Tibial nerve (tissue), 4 donors: ENCODE data around the gene PTTG1. TPM values are rescaled to one million over a fixed set of nuclear protein-coding genes. Genes with fewer than 3 reads are reported as not detected.

Experiments
- DNase-seq, 2 donors: peaks; one replicate each; pipeline ENCODE4 v3.0.0-alpha.2; 2019; ENCODE audit warnings: low spot score in 2 of 2
- H3K27ac ChIP-seq, 4 donors: fragments of 200-600 bp; sonication (generic) in 3 of 4; one replicate each; pipeline ENCODE4 v1.5.1; 2017 to 2019; ENCODE audit warnings: mild to moderate bottlenecking in 1 of 4
- H3K27me3 ChIP-seq, 2 donors: fragments of 200-600 bp; sonication (generic) in 1 of 2; one replicate each; pipeline versions ENCODE4 v1.5.1 to v1.6.0; 2017 to 2019
- H3K36me3 ChIP-seq, 3 donors: fragments of 200-600 bp; sonication (generic); one replicate each; pipeline ENCODE4 v1.5.1; 2018 to 2019
- H3K4me1 ChIP-seq, 4 donors: fragments of 200-600 bp; sonication (generic) in 3 of 4; one replicate each; pipeline ENCODE4 v1.5.1; 2017 to 2019
- H3K4me3 ChIP-seq, 4 donors: fragments of 200-600 bp; sonication (generic) in 3 of 4; one replicate each; pipeline ENCODE4 v1.5.1; 2017 to 2019; ENCODE audit warnings: mild to moderate bottlenecking in 1 of 4, moderate library complexity in 1 of 4
- H3K9me3 ChIP-seq, 4 donors: fragments of 200-600 bp; sonication (generic) in 3 of 4; one replicate each; pipeline ENCODE4 v1.5.1; 2017 to 2019
- EP300 ChIP-seq, 2 donors: sonication (generic); formaldehyde crosslinking; IDR thresholded peaks; one replicate each; pipeline ENCODE4 v1.6.1; 2017; ENCODE audit warnings: antibody characterized with exemption in 2 of 2, mild to moderate bottlenecking in 1 of 2
- POLR2A ChIP-seq, 2 donors: fragments of 450-650 bp; IDR thresholded peaks; one replicate each; pipeline ENCODE4 v1.6.1; 2017; ENCODE audit warnings: antibody characterized with exemption in 2 of 2, mild to moderate bottlenecking in 2 of 2, moderate library complexity in 2 of 2
- WGBS, 2 donors: methylation state at CpG; one replicate each; pipeline ENCODE4 v1.1.5; 2018; 5-methylcytosine and 5-hydroxymethylcytosine counted together
- total RNA-seq, 4 donors: library from RNA; depleted of rRNA; stranded (reverse); fragments of >200 nt; gene quantifications; one replicate each; pipeline ENCODE4 v1.1.0, GENCODE V29; 2016
- TF ChIP-seq, protein P1 (sequence below), 5 experiments: fragments of 200-600 bp in 3 of 5; fragments of 450-650 bp in 2 of 5; sonication (generic) in 3 of 5; IDR thresholded peaks; one replicate each; pipeline ENCODE4 v1.5.1; 2016 to 2019; ENCODE audit warnings: antibody characterized with exemption in 5 of 5, mild to moderate bottlenecking in 3 of 5, moderate library complexity in 2 of 5

PTTG1 gene
- total RNA-seq, 4 donors from 2014 or later = 3.7 to 11.1 (median 6.8) TPM

- no peak for DNase-seq
- 87 to 88% methylated on average over 9 of the region's 9 CpGs for WGBS, 2 donors
- Histone ChIP-seq H3K4me3 (no peak overlapping the region), H3K36me3 (no peaks in the 10 kb centered on the region), H3K27me3 (no peaks in the 10 kb centered on the region), H3K4me1 (peaks cover 0 to 9% (median 4%) of the 10 kb centered on the region in 4 donors), H3K9me3 (no peaks in the 10 kb centered on the region), H3K27ac (no peak overlapping the region)
- TF ChIP-seq POLR2A (IDR thresholded peaks at IDR 0.05) = no peak
- TF ChIP-seq, protein P1, sequence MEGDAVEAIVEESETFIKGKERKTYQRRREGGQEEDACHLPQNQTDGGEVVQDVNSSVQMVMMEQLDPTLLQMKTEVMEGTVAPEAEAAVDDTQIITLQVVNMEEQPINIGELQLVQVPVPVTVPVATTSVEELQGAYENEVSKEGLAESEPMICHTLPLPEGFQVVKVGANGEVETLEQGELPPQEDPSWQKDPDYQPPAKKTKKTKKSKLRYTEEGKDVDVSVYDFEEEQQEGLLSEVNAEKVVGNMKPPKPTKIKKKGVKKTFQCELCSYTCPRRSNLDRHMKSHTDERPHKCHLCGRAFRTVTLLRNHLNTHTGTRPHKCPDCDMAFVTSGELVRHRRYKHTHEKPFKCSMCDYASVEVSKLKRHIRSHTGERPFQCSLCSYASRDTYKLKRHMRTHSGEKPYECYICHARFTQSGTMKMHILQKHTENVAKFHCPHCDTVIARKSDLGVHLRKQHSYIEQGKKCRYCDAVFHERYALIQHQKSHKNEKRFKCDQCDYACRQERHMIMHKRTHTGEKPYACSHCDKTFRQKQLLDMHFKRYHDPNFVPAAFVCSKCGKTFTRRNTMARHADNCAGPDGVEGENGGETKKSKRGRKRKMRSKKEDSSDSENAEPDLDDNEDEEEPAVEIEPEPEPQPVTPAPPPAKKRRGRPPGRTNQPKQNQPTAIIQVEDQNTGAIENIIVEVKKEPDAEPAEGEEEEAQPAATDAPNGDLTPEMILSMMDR (IDR thresholded peaks at IDR 0.05) = no peak
Measured at GRCh38 chr5:160450164-160450932, 28.7 kb downstream of the PTTG1 start.

GRCh38 chr5:160451281-160451680, 29.6 kb downstream of the PTTG1 start:
- Histone ChIP-seq H3K36me3 (no peaks in the 10 kb centered on the region), H3K4me1 (peaks cover 0 to 17% (median 4%) of the 10 kb centered on the region in 4 donors), H3K27me3 (no peaks in the 10 kb centered on the region), H3K4me3 (no peak overlapping the region), H3K27ac (no peak overlapping the region), H3K9me3 (no peaks in the 10 kb centered on the region)
- DNase-seq = no peak
- WGBS, 2 donors = 92 to 95% methylated on average over 2 of the region's 2 CpGs
- TF ChIP-seq, protein P1 (IDR thresholded peaks at IDR 0.05) = no peak
- TF ChIP-seq EP300 (IDR thresholded peaks at IDR 0.05) (no peak), POLR2A (IDR thresholded peaks at IDR 0.05) (no peak)

DNA sequence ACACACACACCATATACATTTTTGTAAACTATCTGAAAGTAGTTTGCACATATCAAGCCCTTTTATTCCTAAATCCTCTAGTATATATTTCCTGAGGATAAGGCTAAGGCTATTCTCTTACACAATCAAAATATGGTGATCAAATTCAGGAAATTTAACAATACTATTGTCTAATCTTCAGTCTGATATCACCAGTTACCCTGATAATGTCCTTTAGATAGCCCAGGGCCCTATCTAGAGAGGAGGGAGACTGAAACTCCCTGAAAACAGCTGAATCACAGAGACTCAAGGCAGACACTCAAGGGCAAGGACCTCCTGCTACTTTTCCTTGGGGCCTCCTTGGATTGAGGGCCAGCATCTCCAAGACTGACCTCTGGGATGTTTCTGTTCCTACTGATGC, 30.4 kb downstream of the PTTG1 start:
- Histone ChIP-seq H3K4me1 (peaks cover 0 to 23% (median 4%) of the 10 kb centered on the region in 4 donors), H3K27me3 (no peaks in the 10 kb centered on the region), H3K36me3 (no peaks in the 10 kb centered on the region), H3K4me3 (no peak overlapping the region), H3K9me3 (no peaks in the 10 kb centered on the region), H3K27ac (peak overlapping the region in 1 of 4 donors; percentile 28)
- no peak for TF ChIP-seq POLR2A (IDR thresholded peaks at IDR 0.05)
- TF ChIP-seq EP300 (IDR thresholded peaks at IDR 0.05) = no peak
- TF ChIP-seq, protein P1 (IDR thresholded peaks at IDR 0.05) = no peak
- no peak for DNase-seq

GRCh38 chr5:160452795-160453194, 31.1 kb downstream of the PTTG1 start:
- Histone ChIP-seq H3K9me3 (no peaks in the 10 kb centered on the region), H3K4me1 (peaks cover 0 to 30% (median 4%) of the 10 kb centered on the region in 4 donors), H3K4me3 (no peak overlapping the region), H3K36me3 (no peaks in the 10 kb centered on the region), H3K27me3 (no peaks in the 10 kb centered on the region), H3K27ac (peak overlapping the region in 2 of 4 donors; percentile 24 to 50)
- peak in 1 of 2 donors; percentile 53 for TF ChIP-seq EP300 (IDR thresholded peaks at IDR 0.05)
- TF ChIP-seq POLR2A (IDR thresholded peaks at IDR 0.05) = no peak
- no peak for DNase-seq
- 37 to 45% methylated on average over 6 of the region's 6 CpGs for WGBS, 2 donors

DNA sequence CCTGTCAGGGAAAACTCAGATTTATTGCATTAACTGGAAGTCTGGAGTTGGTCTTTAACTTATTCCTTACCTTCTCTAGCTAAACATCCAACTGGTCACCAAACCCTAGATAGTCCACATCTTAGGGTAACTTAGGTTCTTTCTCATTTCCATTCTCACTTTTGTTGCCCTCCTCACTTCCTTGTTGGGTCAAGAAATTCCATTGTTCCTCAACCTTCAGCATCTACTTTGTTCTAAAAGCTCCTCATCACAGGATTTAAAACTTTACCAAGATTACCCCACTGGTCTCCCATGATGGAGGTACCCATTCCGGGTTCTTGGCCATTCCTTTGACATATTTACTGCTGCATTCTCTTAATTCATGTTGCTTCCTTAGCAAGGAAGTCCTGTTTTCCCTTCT, 32.1 kb downstream of the PTTG1 start:
- Histone ChIP-seq H3K4me1 (peaks cover 0 to 30% (median 4%) of the 10 kb centered on the region in 4 donors), H3K27ac (no peak overlapping the region), H3K36me3 (no peaks in the 10 kb centered on the region), H3K27me3 (no peaks in the 10 kb centered on the region), H3K4me3 (no peak overlapping the region), H3K9me3 (no peaks in the 10 kb centered on the region)
- TF ChIP-seq EP300 (IDR thresholded peaks at IDR 0.05) = no peak
- TF ChIP-seq, protein P1 (IDR thresholded peaks at IDR 0.05) = no peak
- TF ChIP-seq POLR2A (IDR thresholded peaks at IDR 0.05) = no peak
- WGBS, 2 donors = 52 to 71% methylated on average over 1 of the region's 1 CpG
- no peak for DNase-seq
